GM12878 (cell line): ENCODE results near the gene OR10K2.

ENCODE experiments used
- ATF2 ChIP-seq: IDR thresholded peaks from 2 replicates; pipeline ENCODE4 v1.6.1; 2012; ENCODE audit warnings: low read length, inconsistent platforms
- CUX1 ChIP-seq: IDR thresholded peaks from 2 replicates; pipeline ENCODE4 v1.6.1; 2012; ENCODE audit warnings: improper control_type of control experiment, low read depth, low read length; ENCODE audit not compliant: insufficient replicate concordance
- EP300 ChIP-seq, 2 experiments: fragments of 150-350 bp in 1 of 2; IDR thresholded peaks; 2 replicates each; pipeline ENCODE4 v1.6.1; 2011 to 2012; ENCODE audit warnings: low read depth in 2 of 2, low read length in 2 of 2, borderline replicate concordance in 1 of 2, improper control_type of control experiment in 1 of 2, inconsistent platforms in 1 of 2; ENCODE audit not compliant: control insufficient read depth in 1 of 2
- ETV6 ChIP-seq, 2 experiments: fragments of 450-650 bp in 1 of 2; IDR thresholded peaks in 1 of 2; conservative IDR thresholded peaks in 1 of 2; 2 replicates each; pipeline ENCODE4 v1.6.1; 2014; ENCODE audit warnings: antibody characterized with exemption in 1 of 2, borderline replicate concordance in 1 of 2, low read depth in 1 of 2, mild to moderate bottlenecking in 1 of 2, moderate library complexity in 1 of 2
- MLLT1 ChIP-seq: fragments of 450-650 bp; IDR thresholded peaks from 2 replicates; pipeline ENCODE4 v1.6.1; 2016; ENCODE audit warnings: mild to moderate bottlenecking
- POLR2A ChIP-seq: IDR thresholded peaks from 2 replicates; pipeline ENCODE4 v1.6.1; 2011; ENCODE audit warnings: low read depth, mild to moderate bottlenecking, low read length
- RAD21 ChIP-seq: IDR thresholded peaks from 2 replicates; pipeline ENCODE4 v1.6.1; 2011; ENCODE audit warnings: mild to moderate bottlenecking, low read depth, low read length, moderate library complexity; ENCODE audit not compliant: insufficient read depth
- SIX5 ChIP-seq: IDR thresholded peaks from 2 replicates; pipeline ENCODE4 v1.6.1; 2011; ENCODE audit warnings: mild to moderate bottlenecking, low read depth, low read length, moderate library complexity; ENCODE audit not compliant: severe bottlenecking
- SMC3 ChIP-seq: IDR thresholded peaks from 2 replicates; pipeline ENCODE4 v1.6.1; 2011; ENCODE audit warnings: low read length, improper control_type of control experiment, borderline replicate concordance
- TARDBP ChIP-seq: IDR thresholded peaks from 2 replicates; pipeline ENCODE4 v1.6.1; 2016; ENCODE audit warnings: borderline replicate concordance
- ZNF24 ChIP-seq: fragments of 450-650 bp; IDR thresholded peaks from 2 replicates; pipeline ENCODE4 v1.6.1; 2017; ENCODE audit warnings: antibody characterized with exemption, mild to moderate bottlenecking
- ZNF274 ChIP-seq: IDR thresholded peaks from one replicate; pipeline ENCODE4 v1.8.0; 2011; ENCODE audit not compliant: insufficient read length, insufficient read depth
- TF ChIP-seq, protein P1 (sequence below), 3 experiments: IDR thresholded peaks in 2 of 3; conservative IDR thresholded peaks in 1 of 3; 2 replicates each; pipeline ENCODE4 v1.5.1; 2011; ENCODE audit warnings: low read depth in 3 of 3, low read length in 3 of 3, mild to moderate bottlenecking in 3 of 3, control low read depth in 2 of 3, moderate library complexity in 2 of 3, inconsistent platforms in 1 of 3, mixed read lengths in 1 of 3; ENCODE audit not compliant: control insufficient read depth in 2 of 3, insufficient read depth in 1 of 3; ENCODE audit errors: extremely low read depth in 1 of 3

DNA sequence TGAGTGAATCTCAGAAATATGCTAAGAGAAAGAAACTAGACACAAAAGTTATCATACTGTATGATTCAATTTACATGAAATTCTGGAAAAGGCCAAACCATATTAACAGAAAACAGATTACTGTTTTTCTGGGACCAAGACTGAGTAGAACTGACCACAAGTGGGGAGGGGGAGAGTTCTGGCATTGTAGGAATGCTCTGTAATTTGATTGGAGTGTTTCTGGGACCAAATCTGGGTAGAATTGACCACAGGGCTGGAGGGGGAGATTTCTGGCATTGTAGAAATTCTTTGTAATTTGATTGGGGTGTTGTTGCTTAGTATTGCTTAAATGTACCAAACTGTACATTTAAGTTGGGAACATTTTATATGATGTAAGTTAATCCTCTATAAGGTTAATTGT lies 32.2 kb upstream of the OR10K2 start:
- no peak for TF ChIP-seq SIX5
- no peak for TF ChIP-seq RAD21
- no peak for TF ChIP-seq POLR2A
- no peak for TF ChIP-seq MLLT1
- TF ChIP-seq, protein P1, sequence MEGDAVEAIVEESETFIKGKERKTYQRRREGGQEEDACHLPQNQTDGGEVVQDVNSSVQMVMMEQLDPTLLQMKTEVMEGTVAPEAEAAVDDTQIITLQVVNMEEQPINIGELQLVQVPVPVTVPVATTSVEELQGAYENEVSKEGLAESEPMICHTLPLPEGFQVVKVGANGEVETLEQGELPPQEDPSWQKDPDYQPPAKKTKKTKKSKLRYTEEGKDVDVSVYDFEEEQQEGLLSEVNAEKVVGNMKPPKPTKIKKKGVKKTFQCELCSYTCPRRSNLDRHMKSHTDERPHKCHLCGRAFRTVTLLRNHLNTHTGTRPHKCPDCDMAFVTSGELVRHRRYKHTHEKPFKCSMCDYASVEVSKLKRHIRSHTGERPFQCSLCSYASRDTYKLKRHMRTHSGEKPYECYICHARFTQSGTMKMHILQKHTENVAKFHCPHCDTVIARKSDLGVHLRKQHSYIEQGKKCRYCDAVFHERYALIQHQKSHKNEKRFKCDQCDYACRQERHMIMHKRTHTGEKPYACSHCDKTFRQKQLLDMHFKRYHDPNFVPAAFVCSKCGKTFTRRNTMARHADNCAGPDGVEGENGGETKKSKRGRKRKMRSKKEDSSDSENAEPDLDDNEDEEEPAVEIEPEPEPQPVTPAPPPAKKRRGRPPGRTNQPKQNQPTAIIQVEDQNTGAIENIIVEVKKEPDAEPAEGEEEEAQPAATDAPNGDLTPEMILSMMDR (IDR thresholded peaks at IDR 0.05 in 2 of 3, conservative IDR thresholded peaks at IDR 0.05 in 1 of 3; ENCODE audit: control insufficient read depth in 2 of 3, extremely low read depth in 1 of 3, insufficient read depth in 1 of 3, low read depth in 3 of 3, low read length in 3 of 3) = no peak
- no peak for TF ChIP-seq ETV6 (conservative IDR thresholded peaks at IDR 0.05 in 1 of 2, IDR thresholded peaks at IDR 0.05 in 1 of 2; ENCODE audit: borderline replicate concordance in 1 of 2, low read depth in 1 of 2)
- TF ChIP-seq ATF2 = no peak
- no peak for TF ChIP-seq ZNF274
- no peak for TF ChIP-seq SMC3
- TF ChIP-seq EP300 (IDR thresholded peaks at IDR 0.05; ENCODE audit: borderline replicate concordance in 1 of 2, control insufficient read depth in 1 of 2, low read depth in 2 of 2, low read length in 2 of 2) = no peak
- no peak for TF ChIP-seq TARDBP
- no peak for TF ChIP-seq CUX1
- TF ChIP-seq ZNF24 = no peak
